ENCODE data around the gene PLCH1.

DNA sequence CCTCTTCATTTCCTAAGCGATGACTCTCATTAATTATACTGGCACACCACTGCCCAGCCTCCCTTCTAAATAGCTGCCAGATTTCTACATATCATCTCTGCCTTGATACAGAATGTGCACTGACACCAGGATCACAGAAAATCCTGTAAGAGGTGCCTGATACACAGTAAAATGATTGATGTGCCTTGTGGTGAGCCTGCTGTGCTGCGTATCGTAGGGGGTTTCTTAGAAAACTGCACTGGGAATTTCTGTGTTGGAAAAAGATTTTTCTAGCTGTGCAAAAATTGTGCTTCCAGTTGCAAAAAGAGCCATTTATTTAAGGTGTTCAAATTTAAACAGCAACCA lies 3.0 kb upstream of the PLCH1 start:
- TF ChIP-seq POLR2AphosphoS5 (IDR thresholded peaks at IDR 0.05; ENCODE audit: insufficient read depth in 1 of 2, low read depth in 1 of 2) (no peak), POLR2A (IDR thresholded peaks at IDR 0.05) (no peak)
